ENCODE data around the gene RFX1.

The RFX1 gene

DNA sequence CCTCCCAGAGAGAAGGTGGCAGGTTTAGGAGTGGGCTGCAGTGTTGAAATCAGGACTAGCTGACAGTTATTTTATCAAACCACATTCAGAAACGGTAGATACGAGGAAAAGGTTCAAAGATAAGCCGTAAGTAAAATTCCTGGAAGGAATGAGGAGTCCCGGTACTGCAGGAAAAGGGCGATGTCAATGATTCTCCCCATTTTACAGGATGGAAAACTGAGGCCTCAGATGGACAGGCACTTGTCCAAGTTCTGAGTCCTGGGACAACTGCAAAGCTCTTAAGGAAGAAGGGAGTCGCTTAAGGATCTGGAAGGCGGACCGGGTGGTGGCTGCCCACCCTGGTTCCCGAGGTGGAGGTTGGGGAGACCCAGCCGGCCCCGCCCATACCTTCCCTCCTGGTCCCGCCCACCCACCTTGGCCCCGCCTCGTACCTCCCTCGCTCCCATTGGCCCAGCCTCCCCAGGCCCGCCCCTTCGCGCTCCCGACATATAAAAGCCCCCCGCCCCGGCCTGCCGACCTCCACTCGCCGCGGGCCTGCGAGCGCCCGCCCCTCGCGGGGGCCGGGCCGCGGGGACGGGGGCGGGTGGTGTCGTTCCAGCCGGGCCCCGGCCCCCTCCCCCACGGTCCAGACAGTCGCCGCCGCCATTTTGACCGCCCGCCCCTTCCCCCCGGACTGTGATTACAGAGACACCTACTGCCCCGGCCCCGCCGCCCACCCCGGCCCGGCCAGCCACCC lies 603 bp downstream of the RFX1 start:
- H3K27me3 ChIP-seq (ENCODE audit: control insufficient read depth, insufficient read depth, low read length), result no peaks in the 10 kb centered on the region
- no peaks in the 10 kb centered on the region for H3K36me3 ChIP-seq (ENCODE audit: control insufficient read depth, insufficient read depth, low read length)
- peak overlapping the region; percentile 99 for H3K9ac ChIP-seq
- no peaks in the 10 kb centered on the region for H3K9me3 ChIP-seq (ENCODE audit: control insufficient read depth, low read length)
- no peak for TF ChIP-seq CTCF (IDR thresholded peaks at IDR 0.05)
- peaks cover 12% of the 10 kb centered on the region for H3K79me2 ChIP-seq
- peak overlapping the region; percentile 10 for H2AFZ ChIP-seq
- peaks cover 43% of the 10 kb centered on the region for H3K4me1 ChIP-seq
- peak overlapping the region; percentile 92 for H3K27ac ChIP-seq
- peak overlapping the region; percentile 98 for H3K4me2 ChIP-seq (ENCODE audit: low read length)
- H3K4me3 ChIP-seq (ENCODE audit: low read depth, low read length), result peak overlapping the region; percentile 95

GRCh38 chr19:14004619-14005348 lies 1.3 kb downstream of the RFX1 start:
- H3K27me3 ChIP-seq (ENCODE audit: control insufficient read depth, insufficient read depth, low read length), result no peaks in the 10 kb centered on the region
- H3K27ac ChIP-seq, result peak overlapping the region; percentile 92
- no peak for TF ChIP-seq CTCF (IDR thresholded peaks at IDR 0.05)
- peaks cover 44% of the 10 kb centered on the region for H3K4me1 ChIP-seq
- H3K36me3 ChIP-seq (ENCODE audit: control insufficient read depth, insufficient read depth, low read length), result no peaks in the 10 kb centered on the region
- H2AFZ ChIP-seq, result peak overlapping the region; percentile 10
- peak overlapping the region; percentile 45 for H3K4me3 ChIP-seq (ENCODE audit: low read depth, low read length)
- H3K79me2 ChIP-seq, result peaks cover 19% of the 10 kb centered on the region
- H3K9ac ChIP-seq, result no peak overlapping the region
- no peaks in the 10 kb centered on the region for H3K9me3 ChIP-seq (ENCODE audit: control insufficient read depth, low read length)
- peak overlapping the region; percentile 32 for H3K4me2 ChIP-seq (ENCODE audit: low read length)

DNA sequence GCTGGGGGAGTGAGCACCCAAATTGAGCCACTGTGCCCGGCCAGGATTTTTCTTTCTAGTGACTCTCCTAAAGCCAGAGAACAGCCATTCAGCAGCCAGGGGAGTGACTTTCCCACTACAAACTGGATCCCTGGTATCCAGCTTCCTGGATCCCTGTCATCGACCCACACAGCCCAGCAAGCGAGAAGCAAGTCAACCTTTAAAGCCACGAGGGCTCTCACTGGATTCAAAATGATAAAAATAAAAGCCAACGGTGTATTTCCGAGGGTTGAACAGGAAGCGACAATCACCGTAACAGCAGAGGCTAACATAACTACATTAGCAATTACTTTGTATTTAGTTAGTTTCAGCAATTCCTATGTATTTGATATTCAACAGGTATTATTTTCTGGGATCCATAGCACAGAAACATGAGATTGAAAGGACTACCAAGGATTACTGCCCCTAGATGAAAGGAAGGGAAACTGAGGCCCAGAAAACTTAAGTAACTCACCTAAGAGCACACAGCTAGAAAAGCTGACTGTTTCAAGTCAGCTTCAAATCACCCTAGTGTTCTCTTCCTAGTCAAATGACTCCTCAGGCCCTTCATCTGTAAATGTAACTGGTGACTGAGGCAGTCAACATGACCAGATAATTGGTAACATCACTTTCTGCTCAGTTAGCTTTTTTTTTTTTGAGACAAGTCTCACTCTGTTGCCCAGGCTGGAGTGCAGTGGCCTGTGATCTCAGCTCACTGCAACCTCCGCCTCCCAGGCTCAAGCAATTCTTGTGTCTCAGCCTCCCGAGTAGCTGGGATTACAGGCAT lies 2.7 kb downstream of the RFX1 start:
- peak overlapping the region; percentile 52 for H3K4me2 ChIP-seq (ENCODE audit: low read length)
- peaks cover 32% of the 10 kb centered on the region for H3K79me2 ChIP-seq
- no peaks in the 10 kb centered on the region for H3K9me3 ChIP-seq (ENCODE audit: control insufficient read depth, low read length)
- peak overlapping the region; percentile 1 for H3K4me3 ChIP-seq (ENCODE audit: low read depth, low read length)
- H3K27me3 ChIP-seq (ENCODE audit: control insufficient read depth, insufficient read depth, low read length), result no peaks in the 10 kb centered on the region
- no peaks in the 10 kb centered on the region for H3K36me3 ChIP-seq (ENCODE audit: control insufficient read depth, insufficient read depth, low read length)
- TF ChIP-seq CTCF (IDR thresholded peaks at IDR 0.05), result no peak
- peaks cover 44% of the 10 kb centered on the region for H3K4me1 ChIP-seq
- no peak overlapping the region for H3K9ac ChIP-seq
- H3K27ac ChIP-seq, result peak overlapping the region; percentile 92
- peak overlapping the region; percentile 51 for H2AFZ ChIP-seq

- H3K36me3 ChIP-seq (ENCODE audit: control insufficient read depth, insufficient read depth, low read length), result no peaks in the 10 kb centered on the region
- H2AFZ ChIP-seq, result peak overlapping the region; percentile 51
- peaks cover 44% of the 10 kb centered on the region for H3K4me1 ChIP-seq
- no peak overlapping the region for H3K4me3 ChIP-seq (ENCODE audit: low read depth, low read length)
- TF ChIP-seq CTCF (IDR thresholded peaks at IDR 0.05), result no peak
- peaks cover 32% of the 10 kb centered on the region for H3K79me2 ChIP-seq
- no peaks in the 10 kb centered on the region for H3K27me3 ChIP-seq (ENCODE audit: control insufficient read depth, insufficient read depth, low read length)
- no peak overlapping the region for H3K9ac ChIP-seq
- peak overlapping the region; percentile 52 for H3K4me2 ChIP-seq (ENCODE audit: low read length)
- peak overlapping the region; percentile 92 for H3K27ac ChIP-seq
- no peaks in the 10 kb centered on the region for H3K9me3 ChIP-seq (ENCODE audit: control insufficient read depth, low read length)
Observed at GRCh38 chr19:14002571-14003250, 3.4 kb downstream of the RFX1 start.
